Body of pancreas (tissue), 4 donors: ENCODE data around the gene RSRC2. TPM values are rescaled to one million over a fixed set of nuclear protein-coding genes. Genes with fewer than 3 reads are reported as not detected.
"Not testable (repeated sequence)": the region's sequence is repeated elsewhere in the genome, so short reads cannot be mapped to it uniquely, and the experiment has no call there.

Experiments used
- ATAC-seq: fragments of 150-250 bp; one replicate; pipeline ENCODE4 v1.9.1; 2016
- DNase-seq, 4 donors: peaks; one replicate each; pipeline ENCODE4 v3.0.0-alpha.2; 2019
- H3K27ac ChIP-seq, 4 donors: fragments of 200-600 bp; sonication (generic); 1 replicate in 3 of 4; 2 replicates in 1 of 4; pipeline versions ENCODE4 v1.5.1 to v1.6.1; 2016 to 2019; ENCODE audit warnings: mild to moderate bottlenecking in 1 of 4, mixed read lengths in 1 of 4, moderate library complexity in 1 of 4
- H3K27me3 ChIP-seq, 2 donors: fragments of 200-600 bp; sonication (generic); one replicate each; pipeline ENCODE4 v1.6.0; 2016; ENCODE audit warnings: mild to moderate bottlenecking in 1 of 2
- H3K36me3 ChIP-seq, 2 donors: fragments of 200-600 bp; sonication (generic); replicated peaks in 1 of 2; 2 replicates each; pipeline ENCODE4 v1.5.1; 2016; ENCODE audit warnings: low read depth in 2 of 2; ENCODE audit not compliant: insufficient read depth in 1 of 2
- H3K4me1 ChIP-seq: fragments of 200-600 bp; sonication (generic); one replicate; pipeline ENCODE4 v1.6.0; 2016
- H3K4me3 ChIP-seq, 2 donors: fragments of 200-600 bp; sonication (generic); 1 replicate in 1 of 2; 2 replicates in 1 of 2; pipeline ENCODE4 v1.5.1; 2016 to 2019
- H3K9me3 ChIP-seq, 3 donors: fragments of 200-600 bp; sonication (generic); 1 replicate in 2 of 3; 2 replicates in 1 of 3; pipeline ENCODE4 v1.5.1; 2016
- POLR2A ChIP-seq, 3 donors: fragments of 450-650 bp; IDR thresholded peaks; one replicate each; pipeline ENCODE4 v1.6.1; 2016; ENCODE audit warnings: antibody characterized with exemption in 3 of 3, mild to moderate bottlenecking in 2 of 3
- WGBS, 2 donors: methylation state at CpG; one replicate each; pipeline ENCODE4 v1.1.5; 2017; 5-methylcytosine and 5-hydroxymethylcytosine counted together
- intact Hi-C: fragments of 100-400 bp; cut with DNase I; formaldehyde crosslinking; loops from one replicate; pipeline ENCODE4 v1.15.1; 2023
- total RNA-seq, 2 donors: library from RNA; depleted of rRNA; stranded (reverse); fragments of >200 nt; gene quantifications; one replicate each; pipeline ENCODE4 v1.1.0, GENCODE V29; 2016
- TF ChIP-seq, protein P1 (sequence below), 7 experiments: fragments of 450-650 bp in 4 of 7; fragments of 200-600 bp in 3 of 7; sonication (generic) in 3 of 7; IDR thresholded peaks; one replicate each; pipeline ENCODE4 v1.5.1; 2016 to 2019; ENCODE audit warnings: antibody characterized with exemption in 7 of 7

The RSRC2 gene
- total RNA-seq, 2 donors from 2014 or later = 50.8 to 113 TPM

GRCh38 chr12:122515275-122515674 is 11.5 kb downstream of the RSRC2 start:
- H3K27me3 ChIP-seq = no peaks in the 10 kb centered on the region
- intact Hi-C loops = no loop called here
- no peaks in the 10 kb centered on the region for H3K4me1 ChIP-seq
- peaks cover 38 to 70% of the 10 kb centered on the region in 2 donors for H3K36me3 ChIP-seq
- no peak for ATAC-seq
- WGBS, 2 donors = 92% methylated on average over 2 of the region's 2 CpGs
- no peak overlapping the region for H3K27ac ChIP-seq
- no peak for TF ChIP-seq POLR2A (IDR thresholded peaks at IDR 0.05)
- TF ChIP-seq, protein P1, sequence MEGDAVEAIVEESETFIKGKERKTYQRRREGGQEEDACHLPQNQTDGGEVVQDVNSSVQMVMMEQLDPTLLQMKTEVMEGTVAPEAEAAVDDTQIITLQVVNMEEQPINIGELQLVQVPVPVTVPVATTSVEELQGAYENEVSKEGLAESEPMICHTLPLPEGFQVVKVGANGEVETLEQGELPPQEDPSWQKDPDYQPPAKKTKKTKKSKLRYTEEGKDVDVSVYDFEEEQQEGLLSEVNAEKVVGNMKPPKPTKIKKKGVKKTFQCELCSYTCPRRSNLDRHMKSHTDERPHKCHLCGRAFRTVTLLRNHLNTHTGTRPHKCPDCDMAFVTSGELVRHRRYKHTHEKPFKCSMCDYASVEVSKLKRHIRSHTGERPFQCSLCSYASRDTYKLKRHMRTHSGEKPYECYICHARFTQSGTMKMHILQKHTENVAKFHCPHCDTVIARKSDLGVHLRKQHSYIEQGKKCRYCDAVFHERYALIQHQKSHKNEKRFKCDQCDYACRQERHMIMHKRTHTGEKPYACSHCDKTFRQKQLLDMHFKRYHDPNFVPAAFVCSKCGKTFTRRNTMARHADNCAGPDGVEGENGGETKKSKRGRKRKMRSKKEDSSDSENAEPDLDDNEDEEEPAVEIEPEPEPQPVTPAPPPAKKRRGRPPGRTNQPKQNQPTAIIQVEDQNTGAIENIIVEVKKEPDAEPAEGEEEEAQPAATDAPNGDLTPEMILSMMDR (IDR thresholded peaks at IDR 0.05) = no peak
- DNase-seq = no peak
- no peaks in the 10 kb centered on the region for H3K9me3 ChIP-seq
- no peak overlapping the region for H3K4me3 ChIP-seq

GRCh38 chr12:122513660-122514059 is 13.1 kb downstream of the RSRC2 start:
- Histone ChIP-seq H3K27me3 (no peaks in the 10 kb centered on the region), H3K4me1 (no peaks in the 10 kb centered on the region), H3K27ac (no peak overlapping the region), H3K9me3 (no peaks in the 10 kb centered on the region), H3K36me3 (peaks cover 44 to 69% of the 10 kb centered on the region in 2 donors), H3K4me3 (no peak overlapping the region)
- no peak for DNase-seq
- 89 to 95% methylated on average over 4 of the region's 4 CpGs for WGBS, 2 donors
- ATAC-seq = no peak
- TF ChIP-seq, protein P1 (IDR thresholded peaks at IDR 0.05) = no peak
- TF ChIP-seq POLR2A (IDR thresholded peaks at IDR 0.05) = no peak
- intact Hi-C loops = no loop called here

- intact Hi-C loops, H3K9me3 ChIP-seq, H3K27me3 ChIP-seq, DNase-seq, H3K4me3 ChIP-seq, H3K27ac ChIP-seq, H3K4me1 ChIP-seq, ATAC-seq: not testable (repeated sequence)
- WGBS, 2 donors = 86 to 90% methylated on average over 3 of the region's 3 CpGs
- H3K36me3 ChIP-seq = peaks cover 44 to 70% of the 10 kb centered on the region in 2 donors
Observed at GRCh38 chr12:122513028-122513427, 13.7 kb downstream of the RSRC2 start.

GRCh38 chr12:122508163-122508562 is 18.6 kb downstream of the RSRC2 start:
- DNase-seq (no peak), ATAC-seq (no peak)
- Histone ChIP-seq H3K9me3 (no peaks in the 10 kb centered on the region), H3K27ac (no peak overlapping the region), H3K4me1 (no peaks in the 10 kb centered on the region), H3K4me3 (no peak overlapping the region), H3K36me3 (peaks cover 50 to 70% of the 10 kb centered on the region in 2 donors), H3K27me3 (no peaks in the 10 kb centered on the region)
- no peak for TF ChIP-seq POLR2A (IDR thresholded peaks at IDR 0.05)
- TF ChIP-seq, protein P1 (IDR thresholded peaks at IDR 0.05) = no peak
- intact Hi-C loops = no loop called here
- 86 to 87% methylated on average over 5 of the region's 5 CpGs for whole genome bisulfite sequencing, 2 donors

GRCh38 chr12:122506393-122506938 is 20.3 kb downstream of the RSRC2 start:
- no peak for DNase-seq
- Histone ChIP-seq H3K27me3 (no peaks in the 10 kb centered on the region), H3K27ac (no peak overlapping the region), H3K4me1 (peaks cover under 1% of the 10 kb centered on the region), H3K4me3 (no peak overlapping the region), H3K9me3 (no peaks in the 10 kb centered on the region), H3K36me3 (peaks cover 45 to 61% of the 10 kb centered on the region in 2 donors)
- TF ChIP-seq POLR2A (IDR thresholded peaks at IDR 0.05) = no peak
- TF ChIP-seq, protein P1 (IDR thresholded peaks at IDR 0.05) = no peak
- intact Hi-C loops = no loop called here
- ATAC-seq = no peak
- 76 to 94% methylated on average over 5 of the region's 5 CpGs for WGBS, 2 donors
